Left ventricle myocardium inferior (tissue), 1 donor: Measurements from ENCODE around the gene MRPL44. TPM values are rescaled to one million over a fixed set of nuclear protein-coding genes. Genes with fewer than 3 reads are reported as not detected.

ENCODE experiments used
- DNase-seq: peaks from one replicate; pipeline ENCODE4 v3.0.0-alpha.2; 2020
- H3K27ac ChIP-seq: fragments of 200-600 bp; replicated peaks from 2 replicates; pipeline ENCODE4 v1.8.0; 2021
- H3K27me3 ChIP-seq: fragments of 200-600 bp; 2 replicates; pipeline ENCODE4 v1.8.0; 2021; ENCODE audit warnings: low read depth
- H3K36me3 ChIP-seq: fragments of 200-600 bp; 2 replicates; pipeline ENCODE4 v1.8.0; 2021
- H3K4me1 ChIP-seq: fragments of 200-600 bp; 2 replicates; pipeline ENCODE4 v1.8.0; 2021
- H3K4me3 ChIP-seq: fragments of 200-600 bp; 2 replicates; pipeline ENCODE4 v1.8.0; 2021; ENCODE audit warnings: mild to moderate bottlenecking, moderate library complexity
- H3K9me3 ChIP-seq: fragments of 200-600 bp; replicated peaks from 2 replicates; pipeline ENCODE4 v1.8.0; 2021
- CTCF ChIP-seq: fragments of 200-600 bp; IDR thresholded peaks from 2 replicates; pipeline ENCODE4 v1.8.0; 2021; ENCODE audit warnings: antibody characterized with exemption, mild to moderate bottlenecking, borderline replicate concordance
- intact Hi-C: fragments of 100-400 bp; cut with micrococcal nuclease; formaldehyde crosslinking; loops from one replicate; pipeline ENCODE4 v1.11.0; 2022
- total RNA-seq: library from RNA; stranded (reverse); fragmentation: NEBNext Ultra II Directional; extraction: Animal tissue kit (Norgen Biotek cat#: 25700); gene quantifications from one replicate; pipeline ENCODE4 v1.2.1, GENCODE V29; 2021
- donor health status: DM: no; HTN: yes; CAD: no; lungs with severe emphysema.

MRPL44 gene
- total RNA-seq, 1 donor from 2014 or later = 39.9 TPM

GRCh38 chr2:224004105-224004695 lies 46.9 kb downstream of the MRPL44 start:
- Histone ChIP-seq H3K27me3 (peaks cover 24% of the 10 kb centered on the region), H3K4me3 (no peak overlapping the region), H3K4me1 (peaks cover 9% of the 10 kb centered on the region), H3K36me3 (peaks cover 9% of the 10 kb centered on the region), H3K9me3 (no peaks in the 10 kb centered on the region), H3K27ac (no peak overlapping the region)
- intact Hi-C loops = no loop called here
- DNase-seq = no peak
- no peak for TF ChIP-seq CTCF

GRCh38 chr2:224008702-224009261 lies 51.5 kb downstream of the MRPL44 start:
- Histone ChIP-seq H3K27ac (no peak overlapping the region), H3K27me3 (peaks cover 34% of the 10 kb centered on the region), H3K4me1 (peaks cover 8% of the 10 kb centered on the region), H3K36me3 (no peaks in the 10 kb centered on the region), H3K9me3 (no peaks in the 10 kb centered on the region), H3K4me3 (no peak overlapping the region)
- DNase-seq = no peak
- intact Hi-C loops = no loop called here
- no peak for TF ChIP-seq CTCF

GRCh38 chr2:224009605-224010315 lies 52.5 kb downstream of the MRPL44 start:
- intact Hi-C loops = no loop called here
- H3K9me3 ChIP-seq = no peaks in the 10 kb centered on the region
- H3K36me3 ChIP-seq = no peaks in the 10 kb centered on the region
- no peaks in the 10 kb centered on the region for H3K4me1 ChIP-seq
- H3K27ac ChIP-seq = no peak overlapping the region
- TF ChIP-seq CTCF = no peak
- H3K27me3 ChIP-seq = peaks cover 37% of the 10 kb centered on the region
- H3K4me3 ChIP-seq = no peak overlapping the region
- no peak for DNase-seq

GRCh38 chr2:224011837-224012236 lies 54.6 kb downstream of the MRPL44 start:
- no peak for DNase-seq
- Histone ChIP-seq H3K27ac (no peak overlapping the region), H3K4me1 (no peaks in the 10 kb centered on the region), H3K9me3 (no peaks in the 10 kb centered on the region), H3K36me3 (no peaks in the 10 kb centered on the region), H3K27me3 (peaks cover 29% of the 10 kb centered on the region), H3K4me3 (no peak overlapping the region)
- no peak for TF ChIP-seq CTCF
- intact Hi-C loops = no loop called here

- Histone ChIP-seq H3K4me1 (no peaks in the 10 kb centered on the region), H3K27me3 (peaks cover 11% of the 10 kb centered on the region), H3K9me3 (no peaks in the 10 kb centered on the region), H3K36me3 (no peaks in the 10 kb centered on the region), H3K27ac (no peak overlapping the region), H3K4me3 (no peak overlapping the region)
- intact Hi-C loops = no loop called here
- TF ChIP-seq CTCF = no peak
- DNase-seq = no peak
Observed at GRCh38 chr2:224014336-224014735, 57.1 kb downstream of the MRPL44 start.
